Daoy (cell line): ENCODE data around the gene BMERB1. TPM values are rescaled to one million over a fixed set of nuclear protein-coding genes. Genes with fewer than 3 reads are reported as not detected.

Experiments used
- DNase-seq: peaks from one replicate; pipeline ENCODE4 v3.0.0-alpha.2; 2015; ENCODE audit warnings: low read depth
- total RNA-seq: library from RNA; depleted of rRNA; stranded (reverse); fragments of >200 nt; shearing (Covaris generic); gene quantifications from 2 replicates; pipeline ENCODE4 v1.2.3, GENCODE V29; 2014; rRNA removed

The BMERB1 gene
- total RNA-seq, 1 experiment from 2014 or later, result 64.1 TPM

DNA sequence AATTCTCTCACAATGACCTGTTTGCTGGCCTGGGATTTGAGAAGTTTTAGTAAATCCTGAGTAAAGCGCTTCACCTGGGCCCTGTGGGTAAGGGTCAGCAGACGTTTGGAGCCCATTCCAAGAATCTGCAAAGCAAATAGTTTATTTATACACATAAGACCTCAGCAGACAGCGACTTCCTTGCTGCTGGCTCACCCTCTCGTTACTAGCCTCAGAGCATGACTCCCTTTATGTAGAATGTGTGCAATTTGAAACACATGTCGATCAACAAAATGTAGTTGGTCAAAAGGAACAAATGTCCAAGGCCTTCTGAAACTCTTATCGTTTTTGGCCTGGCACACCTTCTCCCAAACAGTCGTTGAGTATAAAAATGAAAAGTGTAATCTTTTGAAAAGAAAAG lies 177.2 kb downstream of the BMERB1 start:
- DNase-seq, result no peak

DNA sequence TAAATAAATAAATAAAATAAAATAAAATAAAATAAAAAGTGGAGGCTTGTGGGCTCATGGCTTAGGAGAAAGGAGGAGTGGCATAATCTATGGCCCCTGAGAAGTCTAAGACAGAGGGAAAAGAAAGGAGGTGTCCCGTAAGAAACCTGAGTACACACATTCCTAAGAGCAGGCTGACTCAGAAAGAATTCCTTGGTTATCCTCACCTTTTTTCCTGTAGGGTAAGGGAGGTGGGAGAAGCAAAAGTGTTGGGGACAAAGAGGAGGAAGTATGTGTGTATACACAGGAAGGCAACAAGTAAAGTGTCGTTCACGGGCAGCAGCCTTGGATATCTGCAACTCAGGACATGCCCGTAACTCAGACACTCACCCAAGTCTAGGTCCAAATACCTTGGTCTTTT lies 179.3 kb downstream of the BMERB1 start:
- DNase-seq, result no peak

DNA sequence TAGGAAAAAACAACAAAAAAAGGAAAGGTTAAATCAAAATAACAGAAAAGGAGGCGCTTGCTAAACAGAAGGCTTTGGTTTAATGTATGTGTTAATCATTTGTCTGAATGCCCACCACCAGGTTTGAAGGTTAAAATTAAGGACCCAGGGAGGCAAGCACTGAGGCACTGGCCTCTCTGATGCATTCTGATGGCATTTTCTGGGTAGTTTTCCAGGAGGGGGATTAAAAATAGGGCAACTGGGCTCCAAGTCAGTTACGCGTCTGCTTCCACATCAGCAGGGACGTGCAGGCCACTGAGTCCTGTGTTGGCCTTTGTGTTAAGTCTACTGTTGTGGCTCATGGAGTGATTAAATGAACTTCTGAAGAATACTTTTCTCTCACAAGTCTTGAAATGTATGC lies 181.6 kb downstream of the BMERB1 start:
- no peak for DNase-seq

DNA sequence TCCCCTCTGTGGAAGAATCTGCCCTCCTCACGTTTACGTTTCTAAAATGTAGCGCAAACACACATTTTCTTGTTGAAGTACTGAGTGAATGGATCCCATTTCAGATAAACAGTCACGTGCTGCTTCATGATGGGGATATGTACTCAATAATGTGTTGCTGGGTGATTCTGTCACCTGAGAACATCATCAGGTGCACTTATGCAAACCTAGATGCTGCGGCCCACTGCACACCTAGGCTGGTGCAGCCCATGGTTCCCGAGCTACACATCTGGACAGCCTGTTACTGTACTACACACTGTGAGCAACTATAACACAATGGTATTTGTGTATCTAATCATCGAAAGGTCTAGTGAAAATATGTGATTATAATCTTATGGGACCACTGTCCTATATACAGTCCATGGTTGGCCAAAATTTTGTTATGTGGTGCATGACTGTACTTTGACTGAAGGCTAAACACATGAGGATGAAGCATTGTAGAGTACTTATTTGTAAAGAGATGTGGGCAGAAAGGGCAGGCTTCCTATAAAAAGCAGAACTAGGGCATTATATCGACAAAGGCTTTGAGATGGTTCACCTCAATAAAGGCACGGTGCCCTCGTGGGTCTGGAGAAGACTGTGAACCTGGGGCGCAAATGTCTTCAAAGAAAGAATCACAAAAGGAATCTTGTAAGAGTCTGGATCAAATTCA lies 182.2 kb downstream of the BMERB1 start:
- no peak for DNase-seq

DNA sequence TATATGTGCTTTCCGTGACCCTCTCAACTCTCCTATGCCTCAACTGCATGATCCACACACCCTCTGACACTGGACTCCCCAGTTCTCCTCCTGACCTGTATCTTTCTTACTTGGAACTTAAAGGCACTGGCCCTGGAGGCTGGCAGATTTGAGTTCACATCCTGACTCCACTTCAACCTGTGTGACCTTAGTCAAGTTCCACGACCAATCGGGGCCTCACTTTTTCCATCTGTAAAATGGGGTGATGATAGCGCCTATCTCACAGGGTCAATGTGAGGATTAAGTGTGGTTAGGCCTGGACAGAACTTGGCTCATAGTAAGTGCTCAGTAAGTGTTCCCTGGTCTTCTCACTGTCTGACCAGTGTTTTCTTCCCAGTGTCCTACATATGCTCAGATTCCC lies 183.5 kb downstream of the BMERB1 start:
- no peak for DNase-seq

GRCh38 chr16:15618392-15618791 lies 184.0 kb downstream of the BMERB1 start:
- DNase-seq, result peak; percentile 45

DNA sequence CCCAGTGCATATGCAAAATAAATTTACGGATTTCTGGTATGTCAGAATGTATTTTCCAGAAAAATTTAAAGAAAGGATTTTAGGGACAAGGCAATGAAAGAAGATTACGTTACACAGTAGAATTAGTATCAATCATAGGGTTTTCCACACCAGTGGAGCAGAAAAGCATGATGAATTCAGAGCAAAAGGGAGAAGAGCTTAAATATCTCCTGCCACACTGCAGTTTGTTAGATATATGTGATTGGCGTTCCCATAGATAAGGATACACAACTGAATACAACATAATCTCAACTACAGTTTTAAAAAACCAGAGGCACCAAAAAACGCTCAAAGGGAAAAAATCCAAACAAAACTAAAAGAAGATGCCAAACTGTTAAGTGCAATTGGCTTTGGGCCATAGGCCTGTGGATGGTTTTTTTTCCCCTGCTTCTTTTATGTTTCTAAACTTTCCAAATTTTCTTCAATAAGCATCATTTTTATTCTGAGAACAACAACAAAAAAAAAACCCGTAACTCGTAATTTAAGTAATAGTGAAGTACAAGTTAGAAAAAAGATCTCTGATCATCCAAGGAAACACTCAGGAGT lies 186.3 kb downstream of the BMERB1 start:
- DNase-seq, result no peak

DNA sequence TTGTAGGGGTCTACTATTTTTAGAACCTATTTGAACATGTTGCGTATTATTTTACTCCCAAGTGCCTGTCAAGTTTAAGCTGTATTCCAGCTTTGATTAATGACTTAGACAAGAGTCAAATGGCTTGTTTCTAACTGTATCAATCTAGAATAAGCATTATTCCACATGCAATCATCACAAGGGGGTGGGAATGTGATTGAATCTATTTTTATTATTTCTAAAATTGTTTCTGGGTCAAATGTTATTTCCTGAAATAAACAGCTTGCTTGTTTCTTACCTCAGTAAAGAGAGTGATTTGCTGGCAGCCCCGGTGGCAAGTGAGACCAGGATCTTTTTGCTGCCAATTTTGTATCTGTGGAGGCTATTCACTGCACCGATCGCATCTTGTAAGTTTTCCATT lies 187.1 kb downstream of the BMERB1 start:
- DNase-seq, result no peak

GRCh38 chr16:15621889-15622288 lies 187.5 kb downstream of the BMERB1 start:
- no peak for DNase-seq

DNA sequence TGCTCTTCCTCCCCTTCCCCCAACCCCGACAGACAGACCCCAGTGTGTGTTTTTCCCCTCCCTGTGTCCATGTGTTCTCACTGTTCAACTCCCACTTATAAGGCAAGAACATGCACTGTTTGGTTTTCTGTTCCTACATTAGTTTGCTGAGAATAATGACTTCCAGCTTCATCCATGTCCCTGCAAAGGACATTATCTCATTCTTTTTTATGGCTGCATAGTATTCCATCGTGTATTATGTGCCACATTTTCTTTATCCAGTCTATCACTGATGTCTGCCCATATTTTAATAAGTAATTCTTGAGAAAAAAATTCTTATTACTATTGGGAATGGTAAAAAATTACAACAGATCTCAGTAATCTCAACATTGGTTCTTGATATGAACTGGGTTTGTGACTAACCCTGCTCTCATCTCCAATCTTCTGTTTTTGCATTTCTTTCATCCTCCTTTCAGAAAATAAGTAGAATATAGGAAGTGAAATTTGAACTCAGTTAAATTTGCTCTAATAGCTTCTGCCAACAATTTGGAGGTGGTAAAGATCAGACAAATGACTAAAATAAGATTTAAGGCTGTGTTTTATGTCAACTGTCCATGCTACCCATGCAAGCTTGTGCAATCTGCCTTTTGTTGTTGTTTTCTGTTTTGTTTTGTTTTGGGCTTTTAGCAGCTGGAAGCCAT lies 197.5 kb downstream of the BMERB1 start:
- no peak for DNase-seq

DNA sequence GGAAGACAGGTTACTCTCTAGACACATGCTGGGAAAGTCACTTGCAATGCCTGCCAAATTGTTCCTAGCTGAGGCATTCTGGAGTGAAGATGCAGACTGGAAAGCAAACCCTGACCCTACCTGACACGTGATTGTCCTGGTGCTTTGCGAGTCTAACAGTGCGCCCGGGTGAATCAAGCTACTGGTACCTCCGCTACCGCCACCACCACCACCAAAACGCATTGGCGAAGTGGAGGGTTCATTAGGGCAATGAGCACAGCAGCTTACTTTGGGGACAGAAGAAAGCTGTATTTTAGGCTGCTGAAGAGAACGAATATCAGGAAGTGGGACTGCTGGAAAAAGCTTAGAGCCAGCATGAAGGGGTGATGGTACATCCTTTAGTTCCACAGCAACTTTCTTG lies 201.5 kb downstream of the BMERB1 start:
- no peak for DNase-seq

- DNase-seq, result no peak
These were observed 202.0 kb downstream of the BMERB1 start for GRCh38 chr16:15636392-15636873.

Other genes starting within 250 kb of the BMERB1 start
- not detected in 2 replicates for gene NPIPA5, start 56.3 kb upstream of the BMERB1 start, total RNA-seq
- gene MPV17L, start 38.8 kb upstream of the BMERB1 start, total RNA-seq, result 0.09 and 0.97 TPM in 2 replicates
- gene MARF1, start 208.6 kb downstream of the BMERB1 start, total RNA-seq, result 4.1 and 7.9 TPM in 2 replicates
- 42.7 and 70.8 TPM in 2 replicates for gene NDE1, start 215.7 kb downstream of the BMERB1 start, total RNA-seq